Retinal pigment epithelial cell (primary cell): ENCODE results near the gene PRKCH.

Experiments used
- DNase-seq: peaks from one replicate; pipeline ENCODE4 v3.0.0-alpha.2; 2010; ENCODE audit warnings: low read depth
- H3K4me3 ChIP-seq: 2 replicates; pipeline ENCODE4 v1.5.1; 2011; ENCODE audit warnings: mild to moderate bottlenecking, low read length, control low read depth, moderate library complexity
- CTCF ChIP-seq: conservative IDR thresholded peaks from 2 replicates; pipeline ENCODE4 v1.5.1; 2011; ENCODE audit warnings: low read depth, low read length, control low read depth, inconsistent platforms

PRKCH gene

DNA sequence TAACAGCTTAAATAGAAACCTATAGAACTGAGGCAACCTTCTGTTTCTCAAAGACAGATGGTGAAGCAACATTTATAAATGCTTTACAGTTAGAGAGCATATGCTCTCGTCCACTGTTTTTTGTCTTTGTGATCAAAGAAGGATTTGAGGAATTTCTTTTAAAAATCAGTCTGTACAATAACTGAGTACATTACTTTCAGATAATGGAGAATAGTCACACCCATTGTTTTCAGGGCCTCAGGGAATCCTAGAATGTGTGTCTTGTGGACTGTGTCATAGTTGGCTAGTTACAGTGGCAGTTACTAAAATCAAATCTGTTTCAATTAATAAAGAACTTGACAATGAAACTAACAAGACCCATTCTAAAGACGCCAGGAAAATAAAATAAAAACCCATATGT is 107.9 kb downstream of the PRKCH start:
- TF ChIP-seq CTCF, result no peak
- no peak for DNase-seq

GRCh38 chr14:61430066-61430757 is 108.8 kb downstream of the PRKCH start:
- DNase-seq, result no peak
- no peak for TF ChIP-seq CTCF
- H3K4me3 ChIP-seq, result no peak overlapping the region

More for the DNA sequence above, 107.9 kb downstream of the PRKCH start:
- H3K4me3 ChIP-seq, result no peak overlapping the region

DNA sequence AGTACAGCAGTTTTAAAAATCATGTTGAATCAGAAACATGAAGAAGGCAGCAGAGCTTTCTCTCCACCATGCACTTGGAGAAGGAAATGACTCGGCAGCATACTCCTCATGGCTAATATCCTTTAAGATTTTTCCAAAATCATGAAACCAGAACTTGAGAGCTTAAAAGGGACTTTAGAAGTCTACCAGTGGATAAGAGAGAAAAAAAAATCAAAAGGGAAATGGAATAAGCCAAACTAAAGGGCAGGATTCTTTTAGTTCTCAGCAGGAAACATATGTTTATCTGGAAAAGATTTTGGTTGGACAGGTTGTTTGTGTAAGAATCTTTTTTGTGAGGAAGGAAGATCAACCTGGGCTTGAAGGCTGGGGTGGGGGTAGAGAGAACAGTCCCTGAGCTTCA is 111.8 kb downstream of the PRKCH start:
- H3K4me3 ChIP-seq, result no peak overlapping the region
- TF ChIP-seq CTCF, result no peak
- DNase-seq, result no peak

DNA sequence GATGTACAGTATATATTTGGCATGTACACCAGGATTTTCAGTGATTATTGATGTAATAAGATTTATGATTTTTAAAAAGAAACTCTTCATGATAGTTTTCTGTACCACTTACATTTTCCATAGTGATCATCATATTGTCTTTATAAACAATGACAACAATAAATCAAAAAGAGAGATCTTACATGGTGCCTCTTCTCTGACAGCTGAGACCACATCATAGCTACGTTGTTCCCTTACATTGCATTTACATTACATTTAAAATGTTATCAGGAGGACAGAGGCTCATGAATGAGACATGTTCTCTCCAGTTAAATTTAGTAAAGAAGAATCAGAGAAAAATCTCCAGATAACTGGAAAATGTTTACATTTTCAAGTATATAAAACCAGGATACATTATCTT is 112.4 kb downstream of the PRKCH start:
- DNase-seq, result no peak
- no peak for TF ChIP-seq CTCF
- no peak overlapping the region for H3K4me3 ChIP-seq

DNA sequence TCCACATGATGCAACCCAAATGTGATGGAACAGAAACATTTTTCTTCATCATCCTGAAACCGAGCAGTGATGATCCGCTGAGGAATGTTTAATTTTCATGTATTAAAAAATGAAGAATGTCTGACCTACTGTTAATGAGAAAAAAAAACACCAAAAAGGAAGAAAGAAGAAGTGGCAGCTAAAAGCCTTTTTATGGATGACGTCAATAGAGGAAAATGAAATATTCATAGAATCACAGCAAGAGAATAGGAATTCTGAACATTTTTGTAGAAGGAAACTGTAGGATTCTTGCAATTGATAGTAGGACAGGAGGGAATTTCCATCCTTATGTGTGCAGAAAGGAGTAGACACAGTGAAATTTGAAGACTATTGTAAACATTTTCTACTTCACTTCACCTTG is 112.9 kb downstream of the PRKCH start:
- no peak for DNase-seq
- H3K4me3 ChIP-seq, result no peak overlapping the region
- TF ChIP-seq CTCF, result no peak

GRCh38 chr14:61435563-61436337 is 114.4 kb downstream of the PRKCH start:
- TF ChIP-seq CTCF, result no peak
- no peak for DNase-seq
- no peak overlapping the region for H3K4me3 ChIP-seq

DNA sequence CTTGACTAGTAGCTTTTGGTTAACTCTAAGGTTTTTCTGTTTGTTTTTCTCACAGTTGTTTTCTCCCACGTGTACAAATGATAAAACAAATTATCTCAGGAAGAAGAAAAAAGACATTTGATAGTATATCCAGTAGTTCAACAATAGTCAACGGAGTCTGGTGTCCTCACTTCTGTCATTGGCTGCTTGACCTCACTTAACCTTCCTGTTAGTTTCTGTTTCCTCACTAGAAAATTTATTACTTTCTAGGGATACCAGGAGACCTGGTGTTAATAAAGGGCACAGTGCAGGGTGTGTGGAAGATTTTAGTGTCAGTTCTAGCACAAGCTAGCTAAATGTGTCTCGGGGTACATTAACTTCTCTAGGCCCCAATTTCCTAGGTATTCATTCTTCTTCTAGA is 116.0 kb downstream of the PRKCH start:
- no peak overlapping the region for H3K4me3 ChIP-seq
- DNase-seq, result no peak

More for the DNA sequence above, 116.0 kb downstream of the PRKCH start:
- no peak for TF ChIP-seq CTCF
